ENCODE results near the gene CNTNAP5. TPM values are rescaled to one million over a fixed set of nuclear protein-coding genes. Genes with fewer than 3 reads are reported as not detected.

Gene CNTNAP5
- total and polyA plus RNA-seq, 2 donors (not counting 3 experiments of a cell fraction or from before 2014, with no cell fraction given), result not detected

DNA sequence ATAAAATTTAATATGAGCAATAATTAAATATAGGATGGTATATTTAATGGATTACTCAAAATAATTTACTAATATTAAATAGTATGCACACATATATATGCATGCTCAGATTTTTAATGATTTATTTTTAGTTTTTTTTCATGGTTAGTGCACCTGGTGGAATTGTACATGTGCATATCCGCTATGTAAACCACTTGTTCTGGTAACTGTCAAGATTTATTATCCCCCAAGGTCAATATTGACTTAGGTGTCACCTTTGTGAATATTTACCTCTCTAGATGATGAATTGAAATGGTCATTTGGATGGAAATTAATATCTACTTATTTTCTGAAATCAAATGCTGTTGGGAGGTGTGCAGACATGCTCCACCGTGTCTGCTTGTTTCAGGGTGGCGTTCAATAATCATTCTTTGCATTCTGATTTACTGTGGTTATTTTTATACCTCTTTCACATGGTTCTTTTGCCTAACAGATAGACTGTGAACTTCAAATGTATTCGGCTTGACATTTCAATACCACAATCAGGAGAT, 14.7 kb downstream of the CNTNAP5 start:
- Histone ChIP-seq H3K27ac (ENCODE audit: insufficient read depth, low read depth, low read length) (no peak overlapping the region), H3K4me2 (ENCODE audit: insufficient read depth, low read length) (no peak overlapping the region), H3K36me3 (ENCODE audit: control insufficient read depth in 2 of 2, extremely low read depth in 1 of 2, insufficient read depth in 2 of 2, low read length in 2 of 2) (no peaks in the 10 kb centered on the region), H4K20me1 (replicated peaks; ENCODE audit: control insufficient read depth, extremely low read depth, insufficient read depth, low read length) (no peaks in the 10 kb centered on the region), H3K9me1 (replicated peaks; ENCODE audit: control insufficient read depth, extremely low read depth, insufficient read depth, low read length) (no peaks in the 10 kb centered on the region), H3K9me3 (replicated peaks; ENCODE audit: control insufficient read depth, insufficient read depth, low read length) (no peaks in the 10 kb centered on the region), H3K79me2 (ENCODE audit: control insufficient read depth, insufficient read depth, low read length) (no peaks in the 10 kb centered on the region), H3K4me3 (replicated peaks in 1 of 3; ENCODE audit: insufficient read depth in 1 of 3, low read depth in 1 of 3, low read length in 3 of 3) (no peak overlapping the region), H2AFZ (ENCODE audit: low read depth, low read length) (no peak overlapping the region), H3K9ac (replicated peaks; ENCODE audit: extremely low read depth, insufficient read depth, low read length) (no peak overlapping the region), H3K4me1 (ENCODE audit: control insufficient read depth, extremely low read depth, insufficient read depth, low read length) (no peaks in the 10 kb centered on the region), H3K27me3 (ENCODE audit: control insufficient read depth in 2 of 2, insufficient read depth in 2 of 2, low read length in 2 of 2) (no peaks in the 10 kb centered on the region)
- ChIA-PET POLR2A (no interaction called here), CTCF (no interaction called here)
- no peak for FAIRE-seq
- DNase-seq (ENCODE audit: low read depth, low spot score), result no peak
- intact Hi-C loops (cut with micrococcal nuclease), result no loop called here
- dilution Hi-C loops (cut with MboI; ENCODE audit: extremely low pct_ligation_motif_present, low sequenced_read_pairs), result no loop called here
- TF ChIP-seq POLR2A (IDR thresholded peaks at IDR 0.05; ENCODE audit: low read depth, low read length) (no peak), EZH2 (IDR thresholded peaks at IDR 0.05; ENCODE audit: borderline replicate concordance, low read depth, low read length, severe bottlenecking) (no peak), JUN (IDR thresholded peaks at IDR 0.05; ENCODE audit: borderline replicate concordance, insufficient read depth, insufficient read length, low read depth) (no peak), GATA2 (IDR thresholded peaks at IDR 0.05; ENCODE audit: insufficient read depth, insufficient read length, low read depth, low read length) (no peak), FOS (IDR thresholded peaks at IDR 0.05; ENCODE audit: borderline replicate concordance, insufficient read depth, low read length) (no peak), MYC (IDR thresholded peaks at IDR 0.05; ENCODE audit: low read depth, low read length) (no peak)
- TF ChIP-seq, protein P1, sequence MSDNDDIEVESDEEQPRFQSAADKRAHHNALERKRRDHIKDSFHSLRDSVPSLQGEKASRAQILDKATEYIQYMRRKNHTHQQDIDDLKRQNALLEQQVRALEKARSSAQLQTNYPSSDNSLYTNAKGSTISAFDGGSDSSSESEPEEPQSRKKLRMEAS (IDR thresholded peaks at IDR 0.05; ENCODE audit: insufficient read depth, insufficient read length), result no peak
- TF ChIP-seq, protein P2, sequence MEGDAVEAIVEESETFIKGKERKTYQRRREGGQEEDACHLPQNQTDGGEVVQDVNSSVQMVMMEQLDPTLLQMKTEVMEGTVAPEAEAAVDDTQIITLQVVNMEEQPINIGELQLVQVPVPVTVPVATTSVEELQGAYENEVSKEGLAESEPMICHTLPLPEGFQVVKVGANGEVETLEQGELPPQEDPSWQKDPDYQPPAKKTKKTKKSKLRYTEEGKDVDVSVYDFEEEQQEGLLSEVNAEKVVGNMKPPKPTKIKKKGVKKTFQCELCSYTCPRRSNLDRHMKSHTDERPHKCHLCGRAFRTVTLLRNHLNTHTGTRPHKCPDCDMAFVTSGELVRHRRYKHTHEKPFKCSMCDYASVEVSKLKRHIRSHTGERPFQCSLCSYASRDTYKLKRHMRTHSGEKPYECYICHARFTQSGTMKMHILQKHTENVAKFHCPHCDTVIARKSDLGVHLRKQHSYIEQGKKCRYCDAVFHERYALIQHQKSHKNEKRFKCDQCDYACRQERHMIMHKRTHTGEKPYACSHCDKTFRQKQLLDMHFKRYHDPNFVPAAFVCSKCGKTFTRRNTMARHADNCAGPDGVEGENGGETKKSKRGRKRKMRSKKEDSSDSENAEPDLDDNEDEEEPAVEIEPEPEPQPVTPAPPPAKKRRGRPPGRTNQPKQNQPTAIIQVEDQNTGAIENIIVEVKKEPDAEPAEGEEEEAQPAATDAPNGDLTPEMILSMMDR (IDR thresholded peaks at IDR 0.05; ENCODE audit: extremely low read depth in 1 of 2, insufficient read depth in 1 of 2, low read depth in 1 of 2, low read length in 2 of 2), result no peak
- no TSS peak for BruUV-seq (replicated peaks)

All from endothelial cell of umbilical vein (primary cell).